ENCODE results near the gene STRIP1.
"Not testable (repeated sequence)": the region's sequence is repeated elsewhere in the genome, so short reads cannot be mapped to it uniquely, and the experiment has no call there.

The STRIP1 gene

DNA sequence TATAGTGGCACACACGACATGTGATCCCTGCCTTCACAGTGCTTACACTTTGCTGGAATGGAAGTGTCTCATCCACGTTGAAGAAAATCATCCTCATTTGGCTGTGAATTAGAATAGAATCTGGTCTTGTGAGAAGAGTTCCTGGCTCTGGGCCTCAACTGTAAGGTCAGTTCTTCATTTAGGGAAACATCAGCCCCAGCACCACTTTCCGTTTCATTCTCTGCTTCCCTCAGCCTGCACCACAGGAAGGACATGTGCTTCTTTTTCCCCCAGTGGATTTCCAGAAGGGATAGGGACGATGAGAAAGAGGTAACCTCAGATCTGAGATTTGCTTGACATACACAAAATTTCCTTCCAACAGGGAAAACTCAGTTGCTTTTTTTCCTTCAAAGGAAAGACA, 39.7 kb downstream of the STRIP1 start:
- no peak overlapping the region for H4K91ac ChIP-seq (ENCODE audit: low read length)
- peaks cover 13% of the 10 kb centered on the region for H3K4me1 ChIP-seq (ENCODE audit: control insufficient read depth, insufficient read depth, low read depth, low read length)
- H2AK5ac ChIP-seq (ENCODE audit: low read length, severe bottlenecking): no peak overlapping the region
- no peak overlapping the region for H3K9ac ChIP-seq (ENCODE audit: low read length)
- H3K27ac ChIP-seq (ENCODE audit: low read length, poor library complexity, severe bottlenecking): no peak overlapping the region
- H3K36me3 ChIP-seq (ENCODE audit: control insufficient read depth in 1 of 2, insufficient read depth in 2 of 2, low read depth in 1 of 2, low read length in 2 of 2): no peaks in the 10 kb centered on the region
- no peak overlapping the region for H2BK12ac ChIP-seq (ENCODE audit: low read length in 2 of 2)
- no peak overlapping the region for H3K18ac ChIP-seq (ENCODE audit: low read depth in 1 of 2, low read length in 2 of 2)
- no peak overlapping the region for H3K23ac ChIP-seq (ENCODE audit: low read length in 2 of 2)
- DNase-seq: no peak
- H2BK5ac ChIP-seq (ENCODE audit: low read depth, low read length, poor library complexity, severe bottlenecking): no peak overlapping the region
- H3K14ac ChIP-seq (ENCODE audit: low read length in 2 of 2): no peak overlapping the region
- 74% methylated on average over 2 of the region's 4 CpGs for WGBS
- H3K4ac ChIP-seq (ENCODE audit: low read depth in 1 of 2, low read length in 2 of 2): no peak overlapping the region
- H3K27me3 ChIP-seq (ENCODE audit: control insufficient read depth in 1 of 2, insufficient read depth in 1 of 2, low read length in 2 of 2): peaks cover 58 to 94% of the 10 kb centered on the region in 2 experiments
- H4K8ac ChIP-seq (ENCODE audit: low read length): no peak overlapping the region
- no peaks in the 10 kb centered on the region for H3K79me1 ChIP-seq (replicated peaks; ENCODE audit: low read length, poor library complexity, severe bottlenecking)
- no peak overlapping the region for H2BK120ac ChIP-seq (ENCODE audit: low read depth, low read length)
- H3K4me2 ChIP-seq (ENCODE audit: low read length, poor library complexity, severe bottlenecking): no peak overlapping the region
- no peak overlapping the region for H2BK15ac ChIP-seq (ENCODE audit: low read depth, poor library complexity, severe bottlenecking)
- H2AFZ ChIP-seq (ENCODE audit: low read depth, low read length): no peak overlapping the region
- no peak overlapping the region for H3K4me3 ChIP-seq (ENCODE audit: insufficient read depth in 1 of 2, low read depth in 1 of 2, low read length in 2 of 2)
- H3K9me3 ChIP-seq (ENCODE audit: control insufficient read depth, low read length): no peaks in the 10 kb centered on the region

DNA sequence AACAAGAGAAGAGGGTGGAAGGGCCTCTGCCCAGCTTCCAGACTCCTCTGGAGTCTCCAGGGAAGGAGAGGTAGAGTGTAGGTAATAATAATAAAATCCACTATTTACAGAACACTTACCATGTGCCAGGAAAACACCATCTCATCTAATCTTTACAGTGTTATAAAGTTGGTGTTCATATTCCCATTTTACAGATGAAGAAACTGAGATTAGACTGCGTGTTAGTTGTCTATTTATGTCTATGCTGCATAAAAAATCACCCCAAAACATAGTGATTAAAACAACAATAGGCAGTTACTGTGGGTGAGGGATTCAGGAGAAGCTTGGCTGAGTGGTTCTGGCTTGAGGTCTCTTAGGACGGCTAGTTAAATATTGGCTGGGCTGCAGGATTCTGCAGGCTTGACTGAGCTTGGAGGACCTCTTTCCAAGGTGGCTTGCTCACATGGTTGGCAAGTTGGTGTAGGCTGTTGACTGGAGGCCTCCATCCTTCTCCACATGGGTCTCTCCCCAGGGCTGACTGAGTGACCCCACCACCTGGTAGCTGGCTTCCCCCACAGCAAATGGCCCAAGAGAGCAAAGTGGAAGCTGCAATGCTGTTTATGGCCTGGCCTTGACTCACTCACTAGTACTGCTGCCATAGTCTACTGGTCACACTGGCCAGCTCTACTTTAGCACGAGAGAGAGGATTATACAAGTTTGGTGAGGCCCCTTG, 42.5 kb downstream of the STRIP1 start:
- Histone ChIP-seq H3K9ac (ENCODE audit: low read length) (no peak overlapping the region), H3K36me3 (ENCODE audit: control insufficient read depth in 1 of 2, insufficient read depth in 2 of 2, low read depth in 1 of 2, low read length in 2 of 2) (no peaks in the 10 kb centered on the region), H3K18ac (ENCODE audit: low read depth in 1 of 2, low read length in 2 of 2) (no peak overlapping the region), H2BK120ac (ENCODE audit: low read depth, low read length) (no peak overlapping the region), H4K91ac (ENCODE audit: low read length) (no peak overlapping the region), H3K9me3 (ENCODE audit: control insufficient read depth, low read length) (no peaks in the 10 kb centered on the region), H2BK15ac (ENCODE audit: low read depth, poor library complexity, severe bottlenecking) (no peak overlapping the region), H3K4me1 (ENCODE audit: control insufficient read depth, insufficient read depth, low read depth, low read length) (no peaks in the 10 kb centered on the region), H3K14ac (ENCODE audit: low read length in 2 of 2) (no peak overlapping the region), H3K27me3 (ENCODE audit: control insufficient read depth in 1 of 2, insufficient read depth in 1 of 2, low read length in 2 of 2) (peaks cover 32 to 95% of the 10 kb centered on the region in 2 experiments), H3K4me2 (ENCODE audit: low read length, poor library complexity, severe bottlenecking) (no peak overlapping the region), H3K4ac (ENCODE audit: low read depth in 1 of 2, low read length in 2 of 2) (no peak overlapping the region), H4K8ac (ENCODE audit: low read length) (no peak overlapping the region), H2AFZ (ENCODE audit: low read depth, low read length) (no peak overlapping the region), H2AK5ac (ENCODE audit: low read length, severe bottlenecking) (no peak overlapping the region), H3K79me1 (replicated peaks; ENCODE audit: low read length, poor library complexity, severe bottlenecking) (no peaks in the 10 kb centered on the region), H3K4me3 (ENCODE audit: insufficient read depth in 1 of 2, low read depth in 1 of 2, low read length in 2 of 2) (no peak overlapping the region), H2BK12ac (ENCODE audit: low read length in 2 of 2) (no peak overlapping the region), H3K23ac (ENCODE audit: low read length in 2 of 2) (no peak overlapping the region), H2BK5ac (ENCODE audit: low read depth, low read length, poor library complexity, severe bottlenecking) (no peak overlapping the region), H3K27ac (ENCODE audit: low read length, poor library complexity, severe bottlenecking) (no peak overlapping the region)
- DNase-seq: no peak
- WGBS: 92% methylated on average over 1 of the region's 3 CpGs

DNA sequence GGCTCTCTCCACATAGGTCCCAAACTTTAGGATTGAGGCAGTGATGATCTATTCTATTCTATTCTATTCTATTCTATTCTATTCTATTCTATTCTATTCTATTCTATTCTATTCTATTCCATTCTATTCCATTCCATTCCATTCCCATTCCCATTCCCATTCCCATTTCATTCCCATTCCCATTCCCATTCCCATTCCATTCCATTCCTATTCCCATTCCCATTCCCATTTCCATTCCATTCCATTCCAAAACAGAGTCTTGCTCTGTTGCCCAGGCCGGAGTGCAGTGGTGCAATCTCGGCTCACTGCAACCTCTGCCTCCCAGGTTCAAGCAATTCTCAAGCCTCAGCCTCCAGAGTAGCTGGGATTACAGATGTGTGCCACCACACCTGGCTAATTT, 45.6 kb downstream of the STRIP1 start:
- H3K79me1 ChIP-seq (replicated peaks; ENCODE audit: low read length, poor library complexity, severe bottlenecking); H2AFZ ChIP-seq (ENCODE audit: low read depth, low read length); H3K27ac ChIP-seq (ENCODE audit: low read length, poor library complexity, severe bottlenecking); H3K23ac ChIP-seq (ENCODE audit: low read length in 2 of 2); H3K9ac ChIP-seq (ENCODE audit: low read length); H4K8ac ChIP-seq (ENCODE audit: low read length); H3K4me3 ChIP-seq (ENCODE audit: insufficient read depth in 1 of 2, low read depth in 1 of 2, low read length in 2 of 2); H3K9me3 ChIP-seq (ENCODE audit: control insufficient read depth, low read length); H4K91ac ChIP-seq (ENCODE audit: low read length); H2AK5ac ChIP-seq (ENCODE audit: low read length, severe bottlenecking); H3K4ac ChIP-seq (ENCODE audit: low read depth in 1 of 2, low read length in 2 of 2); H2BK5ac ChIP-seq (ENCODE audit: low read depth, low read length, poor library complexity, severe bottlenecking); H3K36me3 ChIP-seq (ENCODE audit: control insufficient read depth in 1 of 2, insufficient read depth in 2 of 2, low read depth in 1 of 2, low read length in 2 of 2); DNase-seq; H3K4me2 ChIP-seq (ENCODE audit: low read length, poor library complexity, severe bottlenecking); H2BK15ac ChIP-seq (ENCODE audit: low read depth, poor library complexity, severe bottlenecking); H3K18ac ChIP-seq (ENCODE audit: low read depth in 1 of 2, low read length in 2 of 2); H2BK120ac ChIP-seq (ENCODE audit: low read depth, low read length); H3K14ac ChIP-seq (ENCODE audit: low read length in 2 of 2); H2BK12ac ChIP-seq (ENCODE audit: low read length in 2 of 2); H3K4me1 ChIP-seq (ENCODE audit: control insufficient read depth, insufficient read depth, low read depth, low read length): not testable (repeated sequence)
- 67% methylated on average over 2 of the region's 2 CpGs for WGBS
- H3K27me3 ChIP-seq (ENCODE audit: control insufficient read depth in 1 of 2, insufficient read depth in 1 of 2, low read length in 2 of 2): peaks cover 27 to 96% of the 10 kb centered on the region in 2 experiments

DNA sequence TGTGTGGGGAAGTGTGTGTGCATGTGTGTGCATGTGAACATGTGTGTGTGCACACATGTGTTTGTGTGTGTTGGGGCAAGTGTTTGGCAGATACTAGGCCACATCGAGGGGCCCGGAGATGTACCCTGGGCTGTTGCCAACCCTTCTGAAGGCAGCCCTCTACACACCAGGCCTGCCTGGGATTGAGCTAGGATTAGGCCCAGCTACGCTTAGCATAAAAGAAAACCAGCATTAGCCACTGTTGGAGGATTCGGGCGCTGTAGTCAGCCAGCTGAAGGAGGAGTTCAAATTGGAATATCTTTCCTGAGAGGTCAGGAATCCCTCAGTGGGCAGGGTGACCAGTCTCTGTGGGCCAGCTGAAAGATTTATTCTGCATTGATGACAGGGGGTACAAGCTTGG, 46.6 kb downstream of the STRIP1 start:
- no peak overlapping the region for H3K4me2 ChIP-seq (ENCODE audit: low read length, poor library complexity, severe bottlenecking)
- no peak overlapping the region for H4K8ac ChIP-seq (ENCODE audit: low read length)
- no peaks in the 10 kb centered on the region for H3K9me3 ChIP-seq (ENCODE audit: control insufficient read depth, low read length)
- no peak overlapping the region for H3K14ac ChIP-seq (ENCODE audit: low read length in 2 of 2)
- H3K4ac ChIP-seq (ENCODE audit: low read depth in 1 of 2, low read length in 2 of 2): no peak overlapping the region
- no peak overlapping the region for H2BK5ac ChIP-seq (ENCODE audit: low read depth, low read length, poor library complexity, severe bottlenecking)
- H3K79me1 ChIP-seq (replicated peaks; ENCODE audit: low read length, poor library complexity, severe bottlenecking): no peaks in the 10 kb centered on the region
- peaks cover 24 to 96% of the 10 kb centered on the region in 2 experiments for H3K27me3 ChIP-seq (ENCODE audit: control insufficient read depth in 1 of 2, insufficient read depth in 1 of 2, low read length in 2 of 2)
- peaks cover 9% of the 10 kb centered on the region for H3K4me1 ChIP-seq (ENCODE audit: control insufficient read depth, insufficient read depth, low read depth, low read length)
- no peak overlapping the region for H3K23ac ChIP-seq (ENCODE audit: low read length in 2 of 2)
- H2BK15ac ChIP-seq (ENCODE audit: low read depth, poor library complexity, severe bottlenecking): no peak overlapping the region
- no peak overlapping the region for H3K9ac ChIP-seq (ENCODE audit: low read length)
- no peak overlapping the region for H2AFZ ChIP-seq (ENCODE audit: low read depth, low read length)
- DNase-seq: no peak
- H2BK120ac ChIP-seq (ENCODE audit: low read depth, low read length): no peak overlapping the region
- H3K18ac ChIP-seq (ENCODE audit: low read depth in 1 of 2, low read length in 2 of 2): no peak overlapping the region
- no peak overlapping the region for H4K91ac ChIP-seq (ENCODE audit: low read length)
- H3K36me3 ChIP-seq (ENCODE audit: control insufficient read depth in 1 of 2, insufficient read depth in 2 of 2, low read depth in 1 of 2, low read length in 2 of 2): no peaks in the 10 kb centered on the region
- H2BK12ac ChIP-seq (ENCODE audit: low read length in 2 of 2): no peak overlapping the region
- H3K4me3 ChIP-seq (ENCODE audit: insufficient read depth in 1 of 2, low read depth in 1 of 2, low read length in 2 of 2): no peak overlapping the region
- H3K27ac ChIP-seq (ENCODE audit: low read length, poor library complexity, severe bottlenecking): no peak overlapping the region
- H2AK5ac ChIP-seq (ENCODE audit: low read length, severe bottlenecking): no peak overlapping the region
- 97% methylated on average over 5 of the region's 5 CpGs for WGBS

Data from mesenchymal stem cell (in vitro differentiated cells and primary cell).